Activated gamma-delta T cell treated with anti-CD3 and anti-CD28 coated beads, Interleukin-2, amount 50 U/mL, for 16 hours (primary cell): Measurements from ENCODE around the gene UBA1.

Experiments
- DNase-seq: peaks from one replicate; pipeline ENCODE4 v3.0.0-alpha.2; 2020; ENCODE audit warnings: low read depth

The UBA1 gene

DNA sequence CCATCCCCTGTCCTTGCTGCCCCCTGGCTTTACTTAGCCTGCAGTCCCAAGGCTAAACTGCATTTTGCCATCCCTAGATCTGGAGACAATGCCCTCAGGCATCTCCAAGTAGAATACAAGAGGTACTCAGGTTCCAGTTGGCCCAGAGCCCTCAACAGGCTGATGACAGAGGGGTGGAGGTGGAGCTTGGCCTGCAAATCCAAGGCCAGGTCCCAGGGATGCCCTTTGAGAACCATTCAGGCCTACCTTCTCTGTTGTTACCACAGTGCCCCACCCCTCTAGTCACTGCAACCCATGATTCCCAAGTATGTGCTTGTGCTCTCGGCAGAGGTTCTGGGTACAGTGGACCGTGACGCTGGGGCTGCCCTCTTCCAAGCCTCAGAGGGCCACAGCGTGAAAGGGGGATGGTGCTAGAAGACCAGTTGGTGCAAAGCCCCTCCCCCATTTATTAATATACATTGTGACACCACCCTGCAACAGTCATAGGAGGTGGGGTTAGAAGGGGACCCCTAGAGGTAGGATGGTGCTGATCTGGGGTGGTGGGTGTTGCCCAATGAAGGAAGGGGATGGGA lies 6.4 kb upstream of the UBA1 start:
- no peak for DNase-seq

DNA sequence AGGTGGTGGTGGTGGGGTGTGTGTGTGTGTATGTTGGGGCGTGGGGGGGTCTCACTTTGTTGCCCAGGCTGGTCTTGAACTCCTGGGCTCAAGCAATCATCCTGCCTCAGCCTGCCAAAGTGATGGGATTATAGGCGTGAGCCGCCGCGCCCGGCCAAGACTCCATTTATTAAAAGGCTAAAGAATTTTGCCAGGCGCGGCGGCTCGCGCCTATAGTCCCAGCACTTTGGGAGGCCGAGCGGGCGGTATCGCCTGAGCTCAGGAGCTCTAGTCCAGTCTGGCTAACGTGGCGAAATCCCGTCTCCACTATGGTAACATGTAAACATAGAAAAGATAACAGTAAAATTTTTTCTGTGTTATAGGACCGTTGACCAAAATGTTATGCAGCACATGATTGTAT lies 3.7 kb upstream of the UBA1 start:
- no peak for DNase-seq

DNA sequence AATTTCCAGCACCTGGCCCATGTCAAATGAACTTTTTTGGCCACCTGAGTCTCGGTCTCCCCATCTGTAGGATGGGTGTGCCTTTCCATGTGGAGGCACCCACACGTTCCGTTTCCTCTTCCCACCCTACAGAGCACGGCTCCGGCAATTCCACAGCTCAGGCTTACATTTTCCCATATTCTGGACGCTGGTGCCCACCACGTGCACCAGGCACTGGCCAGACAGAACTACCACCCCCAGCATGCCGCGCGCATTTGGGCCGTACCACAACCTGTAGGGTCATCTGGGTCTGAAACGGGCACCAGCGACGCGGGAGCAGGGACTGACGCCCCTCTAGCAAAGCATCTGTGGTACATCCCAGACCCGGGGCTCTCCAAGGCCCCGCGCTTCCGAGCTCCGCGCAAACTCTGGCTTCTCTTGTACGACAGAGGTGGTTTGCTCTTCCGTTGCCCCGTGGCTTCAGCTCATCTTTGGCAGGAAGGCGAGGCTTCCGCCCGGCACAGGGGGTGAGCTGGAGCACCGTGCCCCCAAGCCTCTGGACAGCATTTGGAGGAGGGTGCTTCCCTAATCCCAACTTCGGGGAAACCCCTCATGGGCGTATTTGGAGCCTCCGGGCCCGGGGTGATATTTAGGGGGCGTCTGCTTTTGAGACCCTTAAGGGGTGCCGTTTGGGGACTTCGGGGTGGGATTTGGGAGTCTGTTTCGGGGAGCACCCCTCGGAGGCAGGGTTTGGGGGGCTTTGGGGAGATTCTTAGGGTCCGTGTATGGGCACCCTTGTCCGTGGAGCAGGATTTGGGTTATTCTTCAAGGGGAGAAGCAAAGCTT lies 3.0 kb upstream of the UBA1 start:
- DNase-seq: peak; percentile 77

DNA sequence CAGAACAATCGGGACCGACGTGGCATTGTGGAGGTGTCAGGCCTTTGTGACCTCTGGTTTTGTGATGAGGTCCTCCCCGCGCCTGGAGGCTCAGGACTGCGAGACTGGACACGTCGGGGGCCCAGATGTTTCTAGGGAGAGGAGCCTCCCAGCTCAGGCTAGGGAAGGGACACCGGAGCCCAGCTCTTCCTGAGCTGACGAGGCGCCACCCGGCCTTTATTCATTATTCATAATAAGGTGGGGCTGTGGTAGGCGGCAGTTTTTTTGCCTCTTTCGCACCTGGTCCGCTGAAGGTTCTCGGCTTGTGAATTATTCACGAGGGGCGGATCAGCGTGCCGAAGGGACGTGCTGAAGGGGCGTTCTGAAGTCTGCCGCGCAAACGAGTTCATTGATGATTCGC lies 2.3 kb upstream of the UBA1 start:
- DNase-seq: peak; percentile 32

DNA sequence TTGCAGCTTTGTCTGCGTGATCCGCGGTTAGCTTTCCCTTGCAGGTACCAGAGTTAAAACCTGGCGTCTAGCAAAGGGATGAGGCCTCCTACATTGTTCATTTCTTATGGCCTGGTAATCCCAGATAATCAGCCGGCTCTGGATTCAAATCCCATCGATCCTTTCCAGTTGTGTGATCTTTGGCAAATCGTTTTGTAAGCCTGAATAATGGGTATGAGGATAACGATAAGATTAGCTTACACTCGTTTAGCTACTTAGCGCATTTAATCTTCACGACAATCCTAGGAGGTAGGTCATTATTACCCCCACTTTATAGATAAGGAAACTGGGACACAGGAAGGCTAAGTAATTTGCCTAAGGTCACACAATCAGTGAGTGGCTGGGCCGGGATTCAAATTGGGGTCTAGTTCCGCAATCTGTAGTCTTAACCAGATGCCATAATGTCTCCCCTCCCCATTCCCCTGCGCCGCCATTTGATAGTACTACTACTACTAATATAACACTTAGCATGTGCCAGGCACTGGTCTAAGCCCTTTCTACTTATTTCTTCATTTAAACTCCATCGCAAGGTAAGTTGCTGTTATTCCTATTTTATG lies 1.7 kb upstream of the UBA1 start:
- no peak for DNase-seq

DNA sequence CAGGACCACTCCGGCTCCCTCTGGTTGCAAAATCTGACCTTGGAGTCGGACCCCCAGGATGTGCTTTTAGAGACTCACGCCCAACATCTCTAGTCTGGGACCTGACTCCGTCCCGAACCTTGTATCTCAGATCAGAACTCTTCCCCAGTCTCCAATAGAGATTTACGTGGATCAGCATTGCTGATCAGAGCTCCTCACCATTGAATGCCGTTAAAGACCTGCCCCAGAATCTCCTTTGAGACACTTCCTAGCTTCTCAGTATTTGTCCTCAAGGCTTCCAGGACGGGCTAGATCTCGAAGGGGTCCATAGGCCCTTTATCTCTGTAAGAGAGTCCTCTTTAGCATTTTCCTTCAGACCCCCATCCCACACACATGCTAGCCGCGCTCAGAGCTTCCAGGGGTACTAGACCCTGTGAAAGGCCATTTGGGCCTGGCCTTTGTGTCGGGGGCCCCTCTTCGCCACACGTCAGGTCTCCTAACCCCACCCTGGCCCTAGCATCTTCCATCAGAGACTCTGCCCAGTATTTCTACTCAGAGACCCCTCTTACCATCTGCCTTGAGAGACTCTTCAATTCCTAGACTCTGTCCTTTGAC lies 662 bp downstream of the UBA1 start:
- DNase-seq: no peak

DNA sequence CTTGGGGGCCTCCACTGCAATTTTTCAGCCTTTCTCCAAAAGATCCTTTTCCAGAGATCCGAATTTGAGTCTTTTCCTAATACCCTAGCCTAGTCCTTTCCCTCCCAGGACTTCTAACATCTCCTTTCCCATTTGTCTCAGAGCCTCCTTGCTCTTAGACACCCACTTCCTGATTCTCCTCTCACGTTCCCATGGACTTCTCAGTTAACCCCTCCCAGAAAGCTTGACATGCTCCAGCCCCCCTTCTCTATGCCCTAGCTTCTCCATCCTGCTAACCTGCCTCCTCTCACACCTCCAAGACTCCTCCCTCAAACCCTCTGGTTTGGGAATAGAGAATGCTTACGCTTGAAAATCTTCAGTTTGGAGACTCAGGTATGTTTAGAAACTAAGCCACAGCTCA lies 2.5 kb downstream of the UBA1 start:
- no peak for DNase-seq

DNA sequence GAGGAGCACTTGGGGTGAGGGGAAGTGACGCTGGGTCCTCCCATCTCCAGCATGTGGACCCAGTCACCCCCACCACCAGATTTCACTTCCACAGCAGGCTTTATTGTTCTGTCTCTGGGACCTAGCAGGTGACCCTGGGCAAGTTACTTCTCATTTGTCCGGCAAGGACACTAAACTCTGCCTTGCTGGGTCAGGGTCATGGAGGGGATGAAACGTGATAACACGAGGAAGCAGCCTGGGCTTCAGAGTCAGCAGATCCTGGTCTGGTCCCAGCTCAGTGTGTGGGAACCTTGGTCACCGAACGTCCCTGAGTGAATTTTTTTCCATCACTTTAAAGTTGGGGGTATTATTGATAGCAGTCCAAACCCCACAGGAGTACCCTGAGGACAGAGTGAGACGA lies 3.9 kb downstream of the UBA1 start:
- no peak for DNase-seq

DNA sequence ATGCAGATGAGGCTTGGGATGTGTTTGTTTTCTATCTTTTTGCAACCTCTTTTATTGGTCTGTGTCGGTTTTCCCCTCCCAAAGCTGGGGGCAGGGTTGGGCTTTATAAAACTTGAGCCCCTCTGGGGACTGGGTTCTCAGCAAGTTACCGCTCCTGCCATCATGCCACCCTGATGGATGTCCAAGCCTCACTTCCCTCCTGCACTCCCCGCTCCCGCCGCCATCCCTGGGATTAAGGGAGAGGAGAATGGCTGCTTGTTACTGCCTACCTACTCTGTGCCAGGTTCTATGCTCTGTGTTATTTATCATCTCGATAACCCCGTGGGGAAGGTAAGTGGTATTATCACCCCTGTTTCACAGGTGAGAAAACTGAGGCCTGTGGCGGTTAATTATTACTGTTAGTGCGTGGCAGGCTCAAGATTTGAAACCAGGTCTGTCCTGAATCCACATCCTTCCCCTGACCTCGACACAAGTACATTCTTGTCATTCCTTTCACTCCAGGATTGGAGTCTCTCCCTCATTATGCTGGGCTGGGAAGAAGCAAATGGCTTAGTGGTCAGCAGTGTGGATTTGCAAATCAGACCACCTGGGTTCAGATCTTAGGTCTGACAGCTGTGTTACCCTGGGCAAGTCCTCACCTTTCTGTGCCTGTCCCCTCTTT lies 4.5 kb downstream of the UBA1 start:
- DNase-seq: no peak

DNA sequence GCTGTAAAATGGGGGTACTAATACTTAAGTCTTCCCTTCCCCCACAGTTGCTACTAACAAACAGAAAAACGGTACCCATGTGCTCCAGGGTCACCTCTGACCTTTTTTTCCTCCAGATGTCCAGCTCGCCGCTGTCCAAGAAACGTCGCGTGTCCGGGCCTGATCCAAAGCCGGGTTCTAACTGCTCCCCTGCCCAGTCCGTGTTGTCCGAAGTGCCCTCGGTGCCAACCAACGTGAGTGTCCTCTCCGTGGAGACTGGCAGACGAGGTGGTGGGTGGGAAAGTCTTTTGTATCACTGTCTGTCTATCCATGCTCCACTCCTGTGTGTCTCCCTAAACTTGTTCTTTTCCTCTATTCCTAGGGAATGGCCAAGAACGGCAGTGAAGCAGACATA lies 5.1 kb downstream of the UBA1 start:
- no peak for DNase-seq

DNA sequence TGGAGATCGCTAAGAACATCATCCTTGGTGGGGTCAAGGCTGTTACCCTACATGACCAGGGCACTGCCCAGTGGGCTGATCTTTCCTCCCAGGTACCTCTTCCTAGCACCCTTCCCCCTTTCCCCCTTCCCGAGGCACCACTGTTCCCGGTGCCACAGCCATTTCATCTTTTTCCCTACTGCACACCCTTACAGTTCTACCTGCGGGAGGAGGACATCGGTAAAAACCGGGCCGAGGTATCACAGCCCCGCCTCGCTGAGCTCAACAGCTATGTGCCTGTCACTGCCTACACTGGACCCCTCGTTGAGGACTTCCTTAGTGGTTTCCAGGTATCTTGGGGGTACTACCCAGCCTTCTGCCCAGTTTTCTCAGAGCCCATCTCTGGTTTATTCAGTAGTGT lies 5.7 kb downstream of the UBA1 start:
- DNase-seq: no peak

DNA sequence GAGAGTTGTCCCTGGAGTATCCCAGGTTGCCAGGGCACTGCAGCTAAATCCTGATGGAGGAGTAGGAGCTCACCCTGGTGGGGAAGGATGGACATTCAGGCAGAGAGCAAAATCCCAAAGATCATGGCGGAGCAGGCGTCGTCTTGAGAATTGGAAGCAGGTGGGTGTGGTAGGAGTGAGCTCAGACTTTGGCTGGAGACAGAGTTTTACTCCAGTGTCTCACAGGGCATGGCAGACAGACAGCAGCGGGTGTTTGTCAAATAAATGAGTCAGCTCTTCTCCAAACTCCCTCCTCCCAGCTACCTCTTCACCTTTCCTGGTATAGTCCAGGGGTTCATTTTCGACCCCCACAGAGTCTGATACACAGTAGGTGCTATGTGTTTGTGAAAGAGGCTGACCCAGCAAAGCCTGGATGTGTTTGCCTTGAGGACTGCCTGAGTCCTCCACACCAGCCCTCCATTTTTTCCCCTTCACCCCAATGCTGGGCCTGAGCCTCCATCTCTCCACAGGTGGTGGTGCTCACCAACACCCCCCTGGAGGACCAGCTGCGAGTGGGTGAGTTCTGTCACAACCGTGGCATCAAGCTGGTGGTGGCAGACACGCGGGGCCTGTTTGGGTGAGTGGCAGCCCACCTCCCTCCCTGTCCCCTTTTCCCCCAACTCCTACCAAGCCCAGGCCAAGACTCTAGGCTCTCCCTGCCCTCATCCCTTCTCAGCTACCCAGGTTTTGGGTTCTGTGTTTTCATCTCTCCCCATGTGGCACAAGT lies 6.9 kb downstream of the UBA1 start:
- DNase-seq: no peak

DNA sequence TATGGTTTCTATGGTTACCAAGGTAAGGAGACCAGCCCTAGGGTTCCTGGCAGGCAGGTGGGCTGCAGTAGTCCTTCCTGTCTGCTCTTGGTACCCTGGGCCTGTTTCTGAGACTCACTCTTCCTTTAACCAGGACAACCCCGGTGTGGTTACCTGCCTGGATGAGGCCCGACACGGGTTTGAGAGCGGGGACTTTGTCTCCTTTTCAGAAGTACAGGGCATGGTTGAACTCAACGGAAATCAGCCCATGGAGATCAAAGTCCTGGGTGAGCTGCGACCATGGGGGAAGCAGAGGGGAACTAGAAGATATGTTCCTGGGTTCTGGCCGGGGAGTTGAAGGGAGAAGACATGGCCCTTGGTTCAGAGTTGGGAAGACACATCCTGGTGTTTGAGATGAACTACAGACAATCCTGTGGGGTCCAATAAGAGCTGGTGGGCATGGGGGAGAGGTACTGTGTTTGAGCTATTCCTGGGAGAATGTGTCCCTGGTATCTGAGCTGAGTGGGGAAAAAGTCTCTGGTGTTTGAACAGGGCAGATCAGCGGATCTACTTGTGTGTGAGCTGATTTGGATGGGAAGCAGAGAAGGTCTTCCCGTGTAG lies 7.8 kb downstream of the UBA1 start:
- no peak for DNase-seq

DNA sequence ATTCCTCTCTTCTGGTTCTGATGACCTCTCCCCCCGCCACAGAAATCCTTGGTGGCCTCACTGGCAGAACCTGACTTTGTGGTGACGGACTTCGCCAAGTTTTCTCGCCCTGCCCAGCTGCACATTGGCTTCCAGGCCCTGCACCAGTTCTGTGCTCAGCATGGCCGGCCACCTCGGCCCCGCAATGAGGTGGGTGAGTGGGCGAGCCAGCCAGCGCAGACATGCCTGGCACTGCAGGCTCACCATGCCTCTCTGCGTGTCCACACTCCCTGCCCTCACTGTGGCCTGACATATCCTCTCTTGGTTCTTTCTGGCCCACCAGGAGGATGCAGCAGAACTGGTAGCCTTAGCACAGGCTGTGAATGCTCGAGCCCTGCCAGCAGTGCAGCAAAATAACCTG lies 8.7 kb downstream of the UBA1 start:
- no peak for DNase-seq

DNA sequence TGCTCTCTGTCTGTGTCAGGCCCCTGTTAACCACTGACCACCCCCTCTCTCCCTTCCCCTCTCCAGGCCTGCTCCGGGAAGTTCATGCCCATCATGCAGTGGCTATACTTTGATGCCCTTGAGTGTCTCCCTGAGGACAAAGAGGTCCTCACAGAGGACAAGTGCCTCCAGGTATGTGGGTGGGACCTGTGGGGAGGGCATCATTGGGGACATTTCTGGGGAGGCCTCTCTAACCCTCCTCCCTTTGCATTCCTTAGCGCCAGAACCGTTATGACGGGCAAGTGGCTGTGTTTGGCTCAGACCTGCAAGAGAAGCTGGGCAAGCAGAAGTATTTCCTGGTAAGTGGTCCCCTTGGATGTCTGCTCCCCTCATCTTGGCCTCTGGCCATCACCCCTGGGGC lies 9.2 kb downstream of the UBA1 start:
- no peak for DNase-seq

DNA sequence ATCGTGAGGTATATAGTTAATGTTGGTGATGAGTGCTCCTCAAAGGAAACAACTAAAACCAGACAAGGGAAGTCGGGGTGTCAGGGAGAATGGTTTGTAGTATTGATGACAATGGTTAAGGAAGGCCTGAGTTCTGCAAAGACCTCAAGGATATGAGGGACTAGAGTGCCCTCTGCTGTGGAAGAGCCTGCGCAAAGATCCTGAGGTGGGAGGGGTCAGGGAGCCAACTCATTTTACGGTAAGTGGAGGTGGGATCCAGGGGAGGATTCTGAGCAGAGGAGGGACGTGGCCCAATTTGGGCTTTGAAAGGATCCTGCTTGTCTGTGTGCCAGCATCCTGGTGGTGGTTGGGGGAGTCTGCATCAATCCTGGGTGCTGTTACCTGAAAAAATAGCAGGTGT lies 11.3 kb downstream of the UBA1 start:
- no peak for DNase-seq

DNA sequence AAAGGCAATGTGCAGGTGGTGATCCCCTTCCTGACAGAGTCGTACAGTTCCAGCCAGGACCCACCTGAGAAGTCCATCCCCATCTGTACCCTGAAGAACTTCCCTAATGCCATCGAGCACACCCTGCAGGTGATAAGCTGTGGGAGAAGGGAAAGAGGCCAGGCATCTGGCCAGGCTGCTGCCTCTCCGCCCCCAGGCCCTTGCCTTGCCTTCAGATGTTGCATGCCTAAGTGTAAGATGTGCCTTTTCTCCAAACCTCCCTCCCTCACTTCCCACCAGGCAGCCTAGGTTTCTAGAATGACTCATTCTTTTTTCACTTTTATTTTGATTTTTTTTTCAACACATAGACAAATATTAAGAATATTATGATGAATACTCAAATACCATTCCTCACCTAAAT lies 12.7 kb downstream of the UBA1 start:
- no peak for DNase-seq

DNA sequence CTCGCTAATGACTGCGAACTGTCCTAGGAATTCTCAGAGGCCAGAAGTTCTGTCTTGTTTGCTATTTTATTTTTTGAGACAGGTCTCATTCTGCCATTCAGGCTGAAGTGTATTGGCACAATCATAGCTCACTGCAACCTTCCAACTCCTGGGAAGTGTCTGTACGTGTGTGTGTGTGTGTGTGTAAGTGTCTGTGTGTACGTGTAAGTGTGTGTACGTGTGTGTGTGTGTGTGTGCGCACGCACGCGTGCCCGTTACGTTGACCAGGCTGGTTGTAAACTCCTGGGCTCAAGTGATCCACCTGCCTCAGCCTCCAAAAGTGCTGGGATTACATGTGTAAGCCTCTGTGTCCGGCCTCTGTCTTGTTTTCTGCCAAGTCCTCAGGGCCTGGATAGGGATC lies 14.5 kb downstream of the UBA1 start:
- DNase-seq: no peak

DNA sequence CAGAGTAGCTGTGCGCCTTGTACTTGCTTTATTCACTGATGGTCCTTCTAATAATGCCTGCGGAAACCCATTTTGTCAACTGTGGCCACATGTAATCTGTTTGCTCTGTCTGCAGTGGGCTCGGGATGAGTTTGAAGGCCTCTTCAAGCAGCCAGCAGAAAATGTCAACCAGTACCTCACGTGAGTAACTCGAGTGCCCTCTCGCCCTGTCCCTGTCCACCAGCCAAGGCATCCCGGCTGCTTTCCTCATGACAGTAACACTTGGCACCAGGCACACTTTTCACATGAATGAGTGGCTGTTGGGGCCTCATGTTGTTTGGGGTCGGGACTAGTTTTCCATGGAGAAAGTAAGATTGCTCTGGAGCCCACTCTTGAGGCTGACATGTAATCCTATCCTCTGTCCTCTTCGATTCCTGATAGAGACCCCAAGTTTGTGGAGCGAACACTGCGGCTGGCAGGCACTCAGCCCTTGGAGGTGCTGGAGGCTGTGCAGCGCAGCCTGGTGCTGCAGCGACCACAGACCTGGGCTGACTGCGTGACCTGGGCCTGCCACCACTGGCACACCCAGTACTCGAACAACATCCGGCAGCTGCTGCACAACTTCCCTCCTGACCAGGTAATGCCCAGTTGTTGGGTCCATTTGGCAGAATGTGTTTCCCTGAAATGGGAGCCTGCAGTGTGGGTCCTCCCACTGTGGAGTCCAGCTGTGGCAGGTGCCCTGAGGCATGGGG lies 16.0 kb downstream of the UBA1 start:
- DNase-seq: no peak

DNA sequence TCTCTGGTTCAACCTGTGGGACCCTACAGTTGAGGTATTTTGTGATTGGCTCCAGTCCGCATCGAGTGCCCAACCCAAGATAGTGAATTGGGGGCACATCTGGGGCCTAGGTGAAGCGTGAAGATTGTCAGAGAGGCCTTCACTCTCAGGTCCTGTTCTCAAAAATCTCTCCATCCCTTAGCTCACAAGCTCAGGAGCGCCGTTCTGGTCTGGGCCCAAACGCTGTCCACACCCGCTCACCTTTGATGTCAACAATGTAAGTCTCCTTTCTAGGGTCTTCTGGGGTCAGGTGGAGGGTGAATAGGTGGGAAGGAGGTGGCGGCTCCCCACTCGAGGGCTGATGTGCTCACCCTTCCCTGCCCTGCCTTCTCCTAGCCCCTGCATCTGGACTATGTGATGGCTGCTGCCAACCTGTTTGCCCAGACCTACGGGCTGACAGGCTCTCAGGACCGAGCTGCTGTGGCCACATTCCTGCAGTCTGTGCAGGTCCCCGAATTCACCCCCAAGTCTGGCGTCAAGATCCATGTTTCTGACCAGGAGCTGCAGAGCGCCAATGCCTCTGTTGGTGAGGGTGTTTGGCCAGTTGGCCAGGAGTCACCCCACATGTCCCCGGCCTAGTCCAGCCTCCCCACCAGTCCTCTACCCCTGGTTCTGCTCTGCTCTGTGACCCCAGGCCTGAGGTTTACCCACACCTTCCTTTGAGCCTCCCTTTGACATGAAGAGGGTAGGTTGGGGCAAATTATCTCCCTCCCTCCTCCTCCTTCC lies 17.2 kb downstream of the UBA1 start:
- DNase-seq: no peak
